Parathyroid adenoma (tissue), 2 donors: ENCODE data around the gene ABHD13.

ENCODE experiments used
- H2AFZ ChIP-seq: fragments of 300-600 bp; sonication (generic); one replicate; pipeline ENCODE4 v1.7.0; 2017; ENCODE audit warnings: antibody characterized with exemption, mild to moderate bottlenecking
- H3K27ac ChIP-seq: fragments of 300-600 bp; sonication (generic); one replicate; pipeline ENCODE4 v1.7.0; 2017
- H3K27me3 ChIP-seq: fragments of 300-600 bp; sonication (generic); one replicate; pipeline ENCODE4 v1.7.0; 2017; ENCODE audit warnings: low read length; ENCODE audit not compliant: control insufficient read depth, insufficient read depth
- H3K36me3 ChIP-seq: fragments of 300-600 bp; sonication (generic); one replicate; pipeline ENCODE4 v1.7.0; 2017; ENCODE audit warnings: low read length; ENCODE audit not compliant: control insufficient read depth, insufficient read depth
- H3K4me1 ChIP-seq: fragments of 300-600 bp; sonication (generic); one replicate; pipeline ENCODE4 v1.7.0; 2017; ENCODE audit warnings: control low read depth
- H3K4me2 ChIP-seq: fragments of 300-600 bp; sonication (generic); one replicate; pipeline ENCODE4 v1.7.0; 2017; ENCODE audit warnings: low read length
- H3K4me3 ChIP-seq: fragments of 300-600 bp; sonication (generic); one replicate; pipeline ENCODE4 v1.7.0; 2017; ENCODE audit warnings: low read depth, low read length
- H3K79me2 ChIP-seq: fragments of 300-600 bp; sonication (generic); one replicate; pipeline ENCODE4 v1.7.0; 2017; ENCODE audit warnings: control low read depth
- H3K9ac ChIP-seq: fragments of 300-600 bp; sonication (generic); one replicate; pipeline ENCODE4 v1.7.0; 2017; ENCODE audit warnings: mild to moderate bottlenecking
- H3K9me3 ChIP-seq: fragments of 300-600 bp; sonication (generic); one replicate; pipeline ENCODE4 v1.7.0; 2017; ENCODE audit warnings: low read length; ENCODE audit not compliant: control insufficient read depth
- CTCF ChIP-seq: fragments of 300-600 bp; sonication (generic); IDR thresholded peaks from one replicate; pipeline ENCODE4 v1.7.0; 2017; ENCODE audit warnings: antibody characterized with exemption, mild to moderate bottlenecking
- donor health status: primary hyperparathyroidism.

ABHD13 gene

GRCh38 chr13:108274718-108275117 lies 56.5 kb downstream of the ABHD13 start:
- TF ChIP-seq CTCF = no peak
- H3K79me2 ChIP-seq = no peaks in the 10 kb centered on the region
- no peak overlapping the region for H3K4me2 ChIP-seq
- no peaks in the 10 kb centered on the region for H3K36me3 ChIP-seq
- H3K9me3 ChIP-seq = no peaks in the 10 kb centered on the region
- H3K4me3 ChIP-seq = no peak overlapping the region
- no peaks in the 10 kb centered on the region for H3K4me1 ChIP-seq
- no peak overlapping the region for H2AFZ ChIP-seq
- H3K9ac ChIP-seq = no peak overlapping the region
- no peaks in the 10 kb centered on the region for H3K27me3 ChIP-seq
- no peak overlapping the region for H3K27ac ChIP-seq

- Histone ChIP-seq H3K4me2 (no peak overlapping the region), H3K36me3 (no peaks in the 10 kb centered on the region), H2AFZ (no peak overlapping the region), H3K27ac (no peak overlapping the region), H3K4me1 (no peaks in the 10 kb centered on the region), H3K4me3 (no peak overlapping the region), H3K9ac (no peak overlapping the region), H3K79me2 (no peaks in the 10 kb centered on the region), H3K27me3 (no peaks in the 10 kb centered on the region), H3K9me3 (no peaks in the 10 kb centered on the region)
- TF ChIP-seq CTCF = no peak
Measured at GRCh38 chr13:108276060-108276459, 57.9 kb downstream of the ABHD13 start.

GRCh38 chr13:108278466-108278865 lies 60.3 kb downstream of the ABHD13 start:
- TF ChIP-seq CTCF = no peak
- H3K79me2 ChIP-seq = no peaks in the 10 kb centered on the region
- H3K9me3 ChIP-seq = no peaks in the 10 kb centered on the region
- no peak overlapping the region for H3K9ac ChIP-seq
- H2AFZ ChIP-seq = no peak overlapping the region
- no peaks in the 10 kb centered on the region for H3K4me1 ChIP-seq
- no peak overlapping the region for H3K4me3 ChIP-seq
- H3K4me2 ChIP-seq = no peak overlapping the region
- H3K27ac ChIP-seq = no peak overlapping the region
- no peaks in the 10 kb centered on the region for H3K27me3 ChIP-seq
- H3K36me3 ChIP-seq = no peaks in the 10 kb centered on the region

GRCh38 chr13:108281901-108282300 lies 63.7 kb downstream of the ABHD13 start:
- no peak overlapping the region for H3K4me2 ChIP-seq
- H3K27me3 ChIP-seq = no peaks in the 10 kb centered on the region
- no peaks in the 10 kb centered on the region for H3K79me2 ChIP-seq
- no peak overlapping the region for H3K9ac ChIP-seq
- H3K4me3 ChIP-seq = no peak overlapping the region
- H3K9me3 ChIP-seq = no peaks in the 10 kb centered on the region
- H3K36me3 ChIP-seq = no peaks in the 10 kb centered on the region
- no peaks in the 10 kb centered on the region for H3K4me1 ChIP-seq
- H3K27ac ChIP-seq = no peak overlapping the region
- TF ChIP-seq CTCF = no peak
- no peak overlapping the region for H2AFZ ChIP-seq

- H3K9me3 ChIP-seq = no peaks in the 10 kb centered on the region
- H3K27me3 ChIP-seq = no peaks in the 10 kb centered on the region
- no peak overlapping the region for H3K9ac ChIP-seq
- H3K79me2 ChIP-seq = no peaks in the 10 kb centered on the region
- H2AFZ ChIP-seq = no peak overlapping the region
- H3K4me3 ChIP-seq = no peak overlapping the region
- H3K27ac ChIP-seq = no peak overlapping the region
- H3K4me1 ChIP-seq = no peaks in the 10 kb centered on the region
- no peak overlapping the region for H3K4me2 ChIP-seq
- no peaks in the 10 kb centered on the region for H3K36me3 ChIP-seq
- no peak for TF ChIP-seq CTCF
Measured at GRCh38 chr13:108283110-108283509, 64.9 kb downstream of the ABHD13 start.
